Karpas-422 (cell line): Measurements from ENCODE around the gene GSTCD. TPM values are rescaled to one million over a fixed set of nuclear protein-coding genes. Genes with fewer than 3 reads are reported as not detected.
"Not testable (repeated sequence)": the region's sequence is repeated elsewhere in the genome, so short reads cannot be mapped to it uniquely, and the experiment has no call there.

Experiments used
- DNase-seq: peaks from one replicate; pipeline ENCODE4 v3.0.0-alpha.2; 2015
- H2AFZ ChIP-seq: fragments of 200-600 bp; sonication (generic); 2 replicates; pipeline ENCODE4 v1.6.1; 2014; ENCODE audit warnings: antibody characterized with exemption, low read length, mixed read lengths
- H3K27ac ChIP-seq: fragments of 200-600 bp; sonication (generic); 2 replicates; pipeline ENCODE4 v1.5.1; 2014; ENCODE audit warnings: mild to moderate bottlenecking, low read length, moderate library complexity
- H3K27me3 ChIP-seq: fragments of 200-600 bp; sonication (generic); 2 replicates; pipeline ENCODE4 v1.6.1; 2014; ENCODE audit warnings: low read length, mixed read lengths
- H3K36me3 ChIP-seq: fragments of 200-600 bp; sonication (generic); 2 replicates; pipeline ENCODE4 v1.6.1; 2014; ENCODE audit warnings: low read length, mixed read lengths; ENCODE audit not compliant: insufficient read depth
- H3K4me1 ChIP-seq: fragments of 200-600 bp; sonication (generic); 2 replicates; pipeline ENCODE4 v1.6.1; 2014; ENCODE audit warnings: mild to moderate bottlenecking, low read length, mixed read lengths
- H3K4me2 ChIP-seq: fragments of 200-600 bp; sonication (generic); 2 replicates; pipeline ENCODE4 v1.6.1; 2014; ENCODE audit warnings: low read length, low read depth, mild to moderate bottlenecking; ENCODE audit not compliant: poor library complexity, severe bottlenecking
- H3K4me3 ChIP-seq: fragments of 200-600 bp; sonication (generic); 2 replicates; pipeline ENCODE4 v1.5.1; 2014; ENCODE audit warnings: mild to moderate bottlenecking, antibody characterized with exemption, low read length, mixed read lengths
- H3K79me2 ChIP-seq: fragments of 200-600 bp; sonication (generic); 2 replicates; pipeline ENCODE4 v1.6.1; 2014; ENCODE audit warnings: mild to moderate bottlenecking, low read length, mixed read lengths
- H3K9ac ChIP-seq: fragments of 200-600 bp; sonication (generic); 2 replicates; pipeline ENCODE4 v1.6.0; 2014; ENCODE audit warnings: low read length
- H3K9me2 ChIP-seq: fragments of 200-600 bp; sonication (generic), shearing (Covaris generic); replicated peaks from 2 replicates; pipeline ENCODE4 v1.6.0; 2014; ENCODE audit warnings: mild to moderate bottlenecking, low read length, moderate library complexity; ENCODE audit not compliant: insufficient read depth
- H3K9me3 ChIP-seq: fragments of 300-700, 200-600 bp; sonication (generic); 2 replicates; pipeline ENCODE4 v1.6.1; 2014; ENCODE audit warnings: low read length, mixed read lengths
- H4K20me1 ChIP-seq: fragments of 200-600 bp; sonication (generic); 2 replicates; pipeline ENCODE4 v1.6.1; 2014; ENCODE audit warnings: mild to moderate bottlenecking, antibody characterized with exemption, low read length, low read depth; ENCODE audit not compliant: insufficient read depth
- total RNA-seq: library from RNA; depleted of rRNA; stranded (reverse); fragments of >200 nt; shearing (Covaris generic); gene quantifications from 2 replicates; pipeline ENCODE4 v1.2.3, GENCODE V29; 2014; ENCODE audit warnings: low replicate concordance

GSTCD gene
- total RNA-seq, 1 experiment from 2014 or later, result 23.9 TPM

- Histone ChIP-seq H2AFZ (no peak overlapping the region), H3K79me2 (peaks cover 16% of the 10 kb centered on the region)
Observed at GRCh38 chr4:105725623-105726022, 17.0 kb downstream of the GSTCD start.

GRCh38 chr4:105729895-105730294, 21.3 kb downstream of the GSTCD start:
- not testable (repeated sequence) for H3K4me3 ChIP-seq, H3K9me3 ChIP-seq, H3K9ac ChIP-seq, H3K79me2 ChIP-seq, H3K4me2 ChIP-seq, H3K4me1 ChIP-seq, DNase-seq, H3K27ac ChIP-seq, H3K27me3 ChIP-seq, H3K9me2 ChIP-seq, H4K20me1 ChIP-seq, H2AFZ ChIP-seq
- peaks cover 33% of the 10 kb centered on the region for H3K36me3 ChIP-seq

More at GRCh38 chr4:105725623-105726022, 17.0 kb downstream of the GSTCD start:
- Histone ChIP-seq H3K9me3 (peaks cover 3% of the 10 kb centered on the region; the same call in 1 of the 2 replicates), H3K27me3 (no peaks in the 10 kb centered on the region), H4K20me1 (no peaks in the 10 kb centered on the region), H3K27ac (no peak overlapping the region), H3K9ac (no peak overlapping the region), H3K4me2 (no peak overlapping the region), H3K4me3 (no peak overlapping the region), H3K4me1 (peaks cover 9% of the 10 kb centered on the region), H3K36me3 (peaks cover 53% of the 10 kb centered on the region), H3K9me2 (no peaks in the 10 kb centered on the region)
- DNase-seq, result no peak

- not testable (repeated sequence) for H2AFZ ChIP-seq, H3K9ac ChIP-seq, DNase-seq, H3K27ac ChIP-seq, H3K4me1 ChIP-seq, H3K4me3 ChIP-seq, H3K9me2 ChIP-seq, H4K20me1 ChIP-seq, H3K27me3 ChIP-seq, H3K4me2 ChIP-seq
- H3K36me3 ChIP-seq, result peaks cover 27% of the 10 kb centered on the region
- H3K79me2 ChIP-seq, result peaks cover 25% of the 10 kb centered on the region
- peaks cover 20% of the 10 kb centered on the region for H3K9me3 ChIP-seq
Observed at GRCh38 chr4:105735217-105735616, 26.6 kb downstream of the GSTCD start.

GRCh38 chr4:105741548-105741947, 33.0 kb downstream of the GSTCD start:
- no peak for DNase-seq
- Histone ChIP-seq H3K4me3 (no peak overlapping the region), H4K20me1 (no peaks in the 10 kb centered on the region), H3K9me3 (peaks cover 16% of the 10 kb centered on the region), H3K27ac (no peak overlapping the region), H3K4me2 (no peak overlapping the region), H3K27me3 (no peaks in the 10 kb centered on the region), H2AFZ (no peak overlapping the region), H3K36me3 (peaks cover 22% of the 10 kb centered on the region), H3K79me2 (peaks cover 31% of the 10 kb centered on the region), H3K9ac (no peak overlapping the region), H3K4me1 (no peaks in the 10 kb centered on the region), H3K9me2 (no peaks in the 10 kb centered on the region)

- Histone ChIP-seq H3K27ac (no peak overlapping the region), H3K27me3 (no peaks in the 10 kb centered on the region), H3K9me3 (no peaks in the 10 kb centered on the region), H3K79me2 (no peaks in the 10 kb centered on the region), H3K4me2 (no peak overlapping the region), H2AFZ (no peak overlapping the region), H3K36me3 (no peaks in the 10 kb centered on the region), H4K20me1 (no peaks in the 10 kb centered on the region), H3K9ac (no peak overlapping the region), H3K4me3 (no peak overlapping the region), H3K4me1 (peaks cover 10% of the 10 kb centered on the region), H3K9me2 (no peaks in the 10 kb centered on the region)
- no peak for DNase-seq
Observed at GRCh38 chr4:105748222-105748621, 39.6 kb downstream of the GSTCD start.

GRCh38 chr4:105751718-105752299, 43.2 kb downstream of the GSTCD start:
- Histone ChIP-seq H3K4me2 (no peak overlapping the region), H3K79me2 (no peaks in the 10 kb centered on the region), H3K9me2 (no peaks in the 10 kb centered on the region), H4K20me1 (no peaks in the 10 kb centered on the region), H3K9ac (no peak overlapping the region), H3K27ac (peak overlapping the region; percentile 4; the same call in 1 of the 2 replicates), H3K4me1 (peaks cover 10% of the 10 kb centered on the region), H2AFZ (0 out of 2 replicates have a peak overlapping the region, but pooled peaks have one; percentile 7), H3K4me3 (no peak overlapping the region), H3K9me3 (no peaks in the 10 kb centered on the region), H3K36me3 (no peaks in the 10 kb centered on the region), H3K27me3 (no peaks in the 10 kb centered on the region)
- DNase-seq, result no peak

- no peak overlapping the region for H3K9ac ChIP-seq
- H3K4me3 ChIP-seq, result no peak overlapping the region
- no peaks in the 10 kb centered on the region for H3K36me3 ChIP-seq
- no peak overlapping the region for H2AFZ ChIP-seq
- H3K4me1 ChIP-seq, result peaks cover 10% of the 10 kb centered on the region
- no peaks in the 10 kb centered on the region for H4K20me1 ChIP-seq
- H3K4me2 ChIP-seq, result no peak overlapping the region
- no peaks in the 10 kb centered on the region for H3K9me3 ChIP-seq
- H3K9me2 ChIP-seq, result no peaks in the 10 kb centered on the region
- no peak overlapping the region for H3K27ac ChIP-seq
- no peak for DNase-seq
- no peaks in the 10 kb centered on the region for H3K27me3 ChIP-seq
- H3K79me2 ChIP-seq, result no peaks in the 10 kb centered on the region
Observed at GRCh38 chr4:105753361-105753760, 44.8 kb downstream of the GSTCD start.

GRCh38 chr4:105755375-105755774, 46.8 kb downstream of the GSTCD start:
- H3K9me2 ChIP-seq, result no peaks in the 10 kb centered on the region
- H4K20me1 ChIP-seq, result no peaks in the 10 kb centered on the region
- no peak overlapping the region for H2AFZ ChIP-seq
- H3K79me2 ChIP-seq, result no peaks in the 10 kb centered on the region
- H3K4me2 ChIP-seq, result no peak overlapping the region
- no peaks in the 10 kb centered on the region for H3K27me3 ChIP-seq
- no peak overlapping the region for H3K27ac ChIP-seq
- H3K9me3 ChIP-seq, result no peaks in the 10 kb centered on the region
- DNase-seq, result no peak
- H3K4me3 ChIP-seq, result no peak overlapping the region
- peaks cover 10% of the 10 kb centered on the region for H3K4me1 ChIP-seq
- H3K9ac ChIP-seq, result no peak overlapping the region
- no peaks in the 10 kb centered on the region for H3K36me3 ChIP-seq
